Endothelial cell of umbilical vein (primary cell): ENCODE results near the gene FBXW11.

ENCODE experiments used
- EZH2 ChIP-seq: IDR thresholded peaks from 2 replicates; pipeline ENCODE4 v1.6.1; 2012; ENCODE audit warnings: borderline replicate concordance, low read depth, mild to moderate bottlenecking, moderate library complexity, low read length, inconsistent platforms; ENCODE audit not compliant: severe bottlenecking
- FOS ChIP-seq: IDR thresholded peaks from 2 replicates; pipeline ENCODE4 v1.6.1; 2011; ENCODE audit warnings: mild to moderate bottlenecking, low read length, moderate library complexity, borderline replicate concordance; ENCODE audit not compliant: insufficient read depth
- GATA2 ChIP-seq: IDR thresholded peaks from 2 replicates; pipeline ENCODE4 v1.7.0; 2011; ENCODE audit warnings: low read depth, mild to moderate bottlenecking, moderate library complexity, mixed read lengths, low read length; ENCODE audit not compliant: insufficient read length, insufficient read depth
- JUN ChIP-seq: IDR thresholded peaks from 2 replicates; pipeline ENCODE4 v1.6.1; 2011; ENCODE audit warnings: borderline replicate concordance, low read depth; ENCODE audit not compliant: insufficient read length, insufficient read depth
- MYC ChIP-seq: IDR thresholded peaks from one replicate; pipeline ENCODE4 v1.6.1; 2011; ENCODE audit warnings: mild to moderate bottlenecking, low read depth, low read length
- POLR2A ChIP-seq: IDR thresholded peaks from 2 replicates; pipeline ENCODE4 v1.6.1; 2012; ENCODE audit warnings: low read depth, mild to moderate bottlenecking, control low read depth, low read length
- POLR2AphosphoS5 ChIP-seq: IDR thresholded peaks from 2 replicates; pipeline ENCODE4 v1.6.1; 2012; ENCODE audit warnings: low read depth, mild to moderate bottlenecking, control low read depth, low read length, moderate library complexity; ENCODE audit not compliant: insufficient read depth
- TF ChIP-seq, protein P1 (sequence below), 2 donors: IDR thresholded peaks; 1 replicate in 1 of 2; 2 replicates in 1 of 2; pipeline ENCODE4 v1.5.1; 2011; ENCODE audit warnings: low read length in 2 of 2, mild to moderate bottlenecking in 2 of 2, moderate library complexity in 2 of 2, control low read depth in 1 of 2, inconsistent platforms in 1 of 2, low read depth in 1 of 2; ENCODE audit not compliant: insufficient read depth in 1 of 2; ENCODE audit errors: extremely low read depth in 1 of 2
- TF ChIP-seq, protein P2 (sequence below): IDR thresholded peaks from 2 replicates; pipeline ENCODE4 v1.6.1; 2011; ENCODE audit not compliant: insufficient read depth, insufficient read length

DNA sequence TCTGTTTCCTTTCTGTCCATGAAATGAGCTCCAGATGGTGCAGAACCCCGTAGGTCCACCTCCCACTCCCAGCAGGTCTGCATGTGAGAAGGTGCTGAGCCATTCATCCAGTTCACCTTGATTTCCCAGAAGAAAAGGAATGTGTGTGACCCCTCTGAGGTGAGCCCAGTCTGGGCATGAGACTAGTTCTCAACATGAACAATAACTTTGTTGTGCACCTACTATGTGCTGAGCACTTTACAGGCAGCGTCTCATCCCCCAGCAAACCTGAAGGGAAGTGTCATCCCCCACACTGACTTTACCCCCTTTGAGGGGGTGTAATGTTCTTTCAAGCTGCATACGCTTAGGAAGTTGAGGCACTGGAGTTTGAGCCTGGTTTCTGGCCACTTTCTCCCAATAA lies 159.4 kb downstream of the FBXW11 start:
- TF ChIP-seq, protein P1, sequence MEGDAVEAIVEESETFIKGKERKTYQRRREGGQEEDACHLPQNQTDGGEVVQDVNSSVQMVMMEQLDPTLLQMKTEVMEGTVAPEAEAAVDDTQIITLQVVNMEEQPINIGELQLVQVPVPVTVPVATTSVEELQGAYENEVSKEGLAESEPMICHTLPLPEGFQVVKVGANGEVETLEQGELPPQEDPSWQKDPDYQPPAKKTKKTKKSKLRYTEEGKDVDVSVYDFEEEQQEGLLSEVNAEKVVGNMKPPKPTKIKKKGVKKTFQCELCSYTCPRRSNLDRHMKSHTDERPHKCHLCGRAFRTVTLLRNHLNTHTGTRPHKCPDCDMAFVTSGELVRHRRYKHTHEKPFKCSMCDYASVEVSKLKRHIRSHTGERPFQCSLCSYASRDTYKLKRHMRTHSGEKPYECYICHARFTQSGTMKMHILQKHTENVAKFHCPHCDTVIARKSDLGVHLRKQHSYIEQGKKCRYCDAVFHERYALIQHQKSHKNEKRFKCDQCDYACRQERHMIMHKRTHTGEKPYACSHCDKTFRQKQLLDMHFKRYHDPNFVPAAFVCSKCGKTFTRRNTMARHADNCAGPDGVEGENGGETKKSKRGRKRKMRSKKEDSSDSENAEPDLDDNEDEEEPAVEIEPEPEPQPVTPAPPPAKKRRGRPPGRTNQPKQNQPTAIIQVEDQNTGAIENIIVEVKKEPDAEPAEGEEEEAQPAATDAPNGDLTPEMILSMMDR (IDR thresholded peaks at IDR 0.05; ENCODE audit: extremely low read depth in 1 of 2, insufficient read depth in 1 of 2, low read depth in 1 of 2, low read length in 2 of 2), result no peak
- no peak for TF ChIP-seq FOS
- TF ChIP-seq EZH2, result no peak
- no peak for TF ChIP-seq POLR2AphosphoS5
- no peak for TF ChIP-seq MYC
- TF ChIP-seq, protein P2, sequence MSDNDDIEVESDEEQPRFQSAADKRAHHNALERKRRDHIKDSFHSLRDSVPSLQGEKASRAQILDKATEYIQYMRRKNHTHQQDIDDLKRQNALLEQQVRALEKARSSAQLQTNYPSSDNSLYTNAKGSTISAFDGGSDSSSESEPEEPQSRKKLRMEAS, result no peak
- TF ChIP-seq POLR2A, result no peak
- no peak for TF ChIP-seq JUN
- no peak for TF ChIP-seq GATA2
